GM12892 (cell line): ENCODE measurements around the gene FERMT3.

Source experiments
- POLR2A ChIP-seq: IDR thresholded peaks from 2 replicates; pipeline ENCODE4 v1.6.1; 2011; ENCODE audit warnings: low read depth, low read length, control low read depth
- POLR2AphosphoS5 ChIP-seq: IDR thresholded peaks from 2 replicates; pipeline ENCODE4 v1.6.1; 2011; ENCODE audit warnings: low read depth, low read length, control low read depth

- no peak for TF ChIP-seq POLR2A
- TF ChIP-seq POLR2AphosphoS5, result no peak
Observed at GRCh38 chr11:64248578-64248977, 42.1 kb downstream of the FERMT3 start.
